HG02571 (cell line): ENCODE data around the gene SEMA5A.

Experiments
- ATAC-seq: cut with Tn5 transposase; IDR thresholded peaks from one replicate; pipeline ENCODE4 v1.9.1; 2021; ENCODE audit warnings: mild to moderate bottlenecking, moderate library complexity; ENCODE audit not compliant: unreplicated experiment

SEMA5A gene

GRCh38 chr5:9342161-9342787 lies 203.6 kb downstream of the SEMA5A start:
- ATAC-seq, result no peak

GRCh38 chr5:9340085-9340484 lies 205.8 kb downstream of the SEMA5A start:
- ATAC-seq, result no peak

GRCh38 chr5:9339206-9339818 lies 206.6 kb downstream of the SEMA5A start:
- no peak for ATAC-seq

- ATAC-seq, result no peak
Measured at GRCh38 chr5:9338796-9339195, 207.1 kb downstream of the SEMA5A start.

GRCh38 chr5:9337928-9338595 lies 207.8 kb downstream of the SEMA5A start:
- no peak for ATAC-seq

GRCh38 chr5:9335754-9336495 lies 209.9 kb downstream of the SEMA5A start:
- ATAC-seq, result no peak

- no peak for ATAC-seq
Measured at GRCh38 chr5:9335269-9335668, 210.6 kb downstream of the SEMA5A start.

- no peak for ATAC-seq
Measured at GRCh38 chr5:9332026-9332425, 213.8 kb downstream of the SEMA5A start.

- no peak for ATAC-seq
Measured at GRCh38 chr5:9331372-9331771, 214.5 kb downstream of the SEMA5A start.

GRCh38 chr5:9329125-9329524 lies 216.8 kb downstream of the SEMA5A start:
- no peak for ATAC-seq

GRCh38 chr5:9325549-9325948 lies 220.3 kb downstream of the SEMA5A start:
- ATAC-seq, result no peak

GRCh38 chr5:9324348-9325077 lies 221.4 kb downstream of the SEMA5A start:
- no peak for ATAC-seq

- no peak for ATAC-seq
Measured at GRCh38 chr5:9320652-9321051, 225.2 kb downstream of the SEMA5A start.

GRCh38 chr5:9318031-9318430 lies 227.8 kb downstream of the SEMA5A start:
- no peak for ATAC-seq

- no peak for ATAC-seq
Measured at GRCh38 chr5:9316733-9317132, 229.1 kb downstream of the SEMA5A start.

- ATAC-seq, result no peak
Measured at GRCh38 chr5:9316041-9316440, 229.8 kb downstream of the SEMA5A start.

GRCh38 chr5:9314558-9314957 lies 231.3 kb downstream of the SEMA5A start:
- ATAC-seq, result no peak

GRCh38 chr5:9313751-9314150 lies 232.1 kb downstream of the SEMA5A start:
- no peak for ATAC-seq

GRCh38 chr5:9307150-9307549 lies 238.7 kb downstream of the SEMA5A start:
- ATAC-seq, result no peak

GRCh38 chr5:9302218-9302617 lies 243.7 kb downstream of the SEMA5A start:
- no peak for ATAC-seq

GRCh38 chr5:9301200-9301599 lies 244.7 kb downstream of the SEMA5A start:
- ATAC-seq, result no peak
